H1 (cell line): ENCODE data around the gene SLC44A5. TPM values are rescaled to one million over a fixed set of nuclear protein-coding genes. Genes with fewer than 3 reads are reported as not detected.

Source experiments
- CTCF ChIA-PET: fragments of 300-600 bp; sonication (Branson Sonifier 250); formaldehyde crosslinking; loops from one replicate; lab custom pipeline; 2021; ENCODE audit not compliant: partially characterized antibody; lab: Charles Lee
- POLR2A ChIA-PET: fragments of 300-600 bp; sonication (Branson Sonifier 250); formaldehyde crosslinking; loops from one replicate; lab custom pipeline; 2021; ENCODE audit warnings: inconsistent platforms; ENCODE audit not compliant: partially characterized antibody; lab: Charles Lee
- DNase-seq, 2 experiments: peaks; one replicate each; pipeline versions ENCODE4 v3.0.0 to v3.0.0-alpha.2; 2010 to 2022; ENCODE audit warnings: low spot score in 2 of 2, low read depth in 1 of 2, mixed read lengths in 1 of 2
- FAIRE-seq: peaks from 2 replicates; lab custom pipeline; 2011; peaks lifted over from hg19 to GRCh38; lab: Jason Lieb, UNC
- H2AFZ ChIP-seq: 2 replicates; pipeline ENCODE4 v1.8.1; 2012; ENCODE audit warnings: low read length, inconsistent platforms
- H2AK5ac ChIP-seq: 2 replicates; pipeline ENCODE4 v1.6.1; 2013; ENCODE audit warnings: low read depth, low read length
- H2BK120ac ChIP-seq: replicated peaks from 2 replicates; pipeline ENCODE3; 2013; ENCODE audit warnings: low read depth, low read length, inconsistent platforms
- H2BK12ac ChIP-seq: 2 replicates; pipeline ENCODE4 v1.6.1; 2013; ENCODE audit warnings: low read depth, low read length
- H2BK15ac ChIP-seq: 2 replicates; pipeline ENCODE4 v1.6.1; 2013; ENCODE audit warnings: low read length
- H2BK20ac ChIP-seq: 2 replicates; pipeline ENCODE4 v1.6.1; 2013; ENCODE audit warnings: low read length
- H2BK5ac ChIP-seq: 2 replicates; pipeline ENCODE4 v1.6.1; 2013; ENCODE audit warnings: low read depth, low read length
- H3K14ac ChIP-seq: 2 replicates; pipeline ENCODE4 v1.6.1; 2013; ENCODE audit warnings: inconsistent platforms; ENCODE audit not compliant: insufficient read length
- H3K18ac ChIP-seq: 2 replicates; pipeline ENCODE4 v1.6.1; 2013; ENCODE audit warnings: low read length; ENCODE audit errors: extremely low read depth
- H3K23ac ChIP-seq: 2 replicates; pipeline ENCODE4 v1.6.1; 2013; ENCODE audit warnings: inconsistent platforms; ENCODE audit not compliant: insufficient read length
- H3K23me2 ChIP-seq: 2 replicates; pipeline ENCODE4 v1.6.1; 2013; ENCODE audit warnings: low read depth, low read length
- H3K27ac ChIP-seq: 2 replicates; pipeline ENCODE4 v1.6.1; 2011; ENCODE audit warnings: low read depth, low read length, inconsistent platforms
- H3K27me3 ChIP-seq, 4 experiments: replicated peaks in 1 of 4; 1 replicate in 1 of 4; 2 replicates in 3 of 4; pipeline versions ENCODE4 v1.6.1 to v1.8.1; 2011 to 2013; ENCODE audit warnings: low read length in 3 of 4, mild to moderate bottlenecking in 3 of 4, inconsistent platforms in 2 of 4, mixed read lengths in 2 of 4, moderate library complexity in 1 of 4; ENCODE audit not compliant: control insufficient read depth in 3 of 4, insufficient read depth in 3 of 4; ENCODE audit errors: extremely low read depth in 1 of 4
- H3K36me3 ChIP-seq, 4 experiments: 2 replicates each; pipeline versions ENCODE4 v1.6.1 to v1.8.1; 2011 to 2013; ENCODE audit warnings: mild to moderate bottlenecking in 4 of 4, low read length in 3 of 4, moderate library complexity in 2 of 4, control low read depth in 1 of 4, inconsistent platforms in 1 of 4; ENCODE audit not compliant: insufficient read depth in 4 of 4, control insufficient read depth in 2 of 4
- H3K4ac ChIP-seq: replicated peaks from 2 replicates; pipeline ENCODE3; 2013; ENCODE audit warnings: low read length, low read depth, mixed read lengths, inconsistent platforms; ENCODE audit not compliant: insufficient read length
- H3K4me1 ChIP-seq, 4 experiments: replicated peaks in 1 of 4; 1 replicate in 1 of 4; 2 replicates in 3 of 4; pipeline versions ENCODE4 v1.6.1 to v1.8.1; 2011 to 2013; ENCODE audit warnings: low read length in 3 of 4, inconsistent platforms in 2 of 4, mixed read lengths in 1 of 4; ENCODE audit not compliant: insufficient read depth in 4 of 4, control insufficient read depth in 3 of 4
- H3K4me2 ChIP-seq, 2 experiments: 2 replicates each; pipeline versions ENCODE4 v1.6.1 to v1.8.1; 2011 to 2013; ENCODE audit warnings: low read depth in 2 of 2, low read length in 2 of 2, control low read depth in 1 of 2, inconsistent platforms in 1 of 2, mild to moderate bottlenecking in 1 of 2; ENCODE audit not compliant: insufficient read depth in 1 of 2
- H3K4me3 ChIP-seq, 4 experiments: fragments of 200-600, 300-600 bp in 1 of 4; sonication (generic), shearing (Covaris generic), sonication (Bioruptor Twin) in 1 of 4; 2 replicates each; pipeline versions ENCODE4 v1.5.1 to v1.8.1; 2011 to 2016; ENCODE audit warnings: low read length in 4 of 4, low read depth in 3 of 4, control low read depth in 2 of 4, inconsistent platforms in 2 of 4, mild to moderate bottlenecking in 2 of 4, mixed read lengths in 1 of 4, moderate library complexity in 1 of 4; ENCODE audit not compliant: insufficient read depth in 2 of 4; ENCODE audit errors: extremely low read depth in 1 of 4
- H3K56ac ChIP-seq: replicated peaks from 2 replicates; pipeline ENCODE3; 2013; ENCODE audit warnings: low read depth, mild to moderate bottlenecking, mixed read lengths, low read length, inconsistent platforms; ENCODE audit not compliant: insufficient read length
- H3K79me1 ChIP-seq: 2 replicates; pipeline ENCODE4 v1.6.1; 2013; ENCODE audit warnings: low read depth, low read length, control low read depth
- H3K79me2 ChIP-seq, 2 experiments: 2 replicates each; pipeline versions ENCODE4 v1.6.1 to v1.8.1; 2012 to 2013; ENCODE audit warnings: low read length in 2 of 2, mild to moderate bottlenecking in 2 of 2, inconsistent platforms in 1 of 2; ENCODE audit not compliant: insufficient read depth in 2 of 2, control insufficient read depth in 1 of 2
- H3K9ac ChIP-seq, 4 experiments: replicated peaks in 1 of 4; 1 replicate in 1 of 4; 2 replicates in 3 of 4; pipeline versions ENCODE4 v1.6.1 to v1.8.1; 2011 to 2013; ENCODE audit warnings: low read depth in 3 of 4, low read length in 3 of 4, control low read depth in 2 of 4, mild to moderate bottlenecking in 2 of 4, moderate library complexity in 2 of 4, inconsistent platforms in 1 of 4; ENCODE audit errors: extremely low read depth in 1 of 4
- H3K9me3 ChIP-seq, 2 experiments: 2 replicates each; pipeline versions ENCODE4 v1.6.1 to v1.8.1; 2012 to 2013; ENCODE audit warnings: mild to moderate bottlenecking in 2 of 2, moderate library complexity in 2 of 2, control low read depth in 1 of 2, inconsistent platforms in 1 of 2, low read depth in 1 of 2, low read length in 1 of 2, mixed read lengths in 1 of 2; ENCODE audit not compliant: insufficient read depth in 2 of 2
- H4K20me1 ChIP-seq, 2 experiments: replicated peaks in 1 of 2; 2 replicates each; pipeline versions ENCODE3 to v1.8.1; 2011 to 2013; ENCODE audit warnings: inconsistent platforms in 2 of 2, low read length in 2 of 2, mild to moderate bottlenecking in 1 of 2; ENCODE audit not compliant: insufficient read depth in 2 of 2, control insufficient read depth in 1 of 2
- H4K5ac ChIP-seq: 2 replicates; pipeline ENCODE4 v1.6.1; 2013; ENCODE audit warnings: low read length, low read depth, mixed read lengths, inconsistent platforms; ENCODE audit not compliant: insufficient read length
- H4K8ac ChIP-seq: 2 replicates; pipeline ENCODE4 v1.8.0; 2013; ENCODE audit warnings: mild to moderate bottlenecking, moderate library complexity, low read length, inconsistent platforms; ENCODE audit not compliant: insufficient read depth; ENCODE audit errors: extremely low read depth
- H4K91ac ChIP-seq: replicated peaks from 2 replicates; pipeline ENCODE3; 2013; ENCODE audit warnings: low read length, mixed read lengths, inconsistent platforms; ENCODE audit not compliant: insufficient read length
- JUN ChIP-seq: IDR thresholded peaks from 2 replicates; pipeline ENCODE4 v1.6.1; 2011; ENCODE audit warnings: low read depth, mild to moderate bottlenecking, improper control_type of control experiment, low read length
- JUND ChIP-seq: IDR thresholded peaks from 2 replicates; pipeline ENCODE4 v1.6.1; 2011; ENCODE audit warnings: mild to moderate bottlenecking, improper control_type of control experiment, low read length
- KDM5A ChIP-seq: fragments of 200-600 bp; IDR thresholded peaks from 2 replicates; pipeline ENCODE4 v1.7.1; 2012; ENCODE audit warnings: mild to moderate bottlenecking, low read length, inconsistent platforms, mixed read lengths
- PHF8 ChIP-seq: fragments of 200-600 bp; sonication (generic); conservative IDR thresholded peaks from 2 replicates; pipeline ENCODE4 v1.7.1; 2012; ENCODE audit warnings: low read depth, mild to moderate bottlenecking, inconsistent platforms, low read length, moderate library complexity
- polyA plus RNA-seq, 7 experiments: library from polyadenylated mRNA; depleted of rRNA in 3 of 7; stranded (reverse) in 5 of 7; unstranded in 2 of 7; fragments of >200 nt in 5 of 7; fragments of 200-250 nt in 2 of 7; gene quantifications; 1 replicate in 5 of 7; 2 replicates in 1 of 7; 4 replicates in 1 of 7; pipeline versions ENCODE4 v1.2.1 to v1.2.3, GENCODE V29; 2011 to 2013; ENCODE audit warnings: missing spikeins in 2 of 7, mixed read lengths in 2 of 7
- total RNA-seq: library from RNA; stranded (reverse); fragmentation: NEBNext Ultra II Directional; extraction: Animal tissue kit (Norgen Biotek cat#: 25700); gene quantifications from 2 replicates; pipeline ENCODE4 v1.2.1, GENCODE V29; 2021

The SLC44A5 gene
- total and polyA plus RNA-seq, 2 of the 8 experiments (the other 6 are each of a cell fraction or from before 2014, with no cell fraction given) = 1.8 to 3.3 TPM

GRCh38 chr1:75166821-75167220 lies 444.1 kb downstream of the SLC44A5 start (continued):
- no peak for TF ChIP-seq PHF8

GRCh38 chr1:75165264-75165663 lies 445.6 kb downstream of the SLC44A5 start:
- no peaks in the 10 kb centered on the region for H3K9me3 ChIP-seq
- FAIRE-seq = no peak

More at GRCh38 chr1:75165264-75165663, 445.6 kb downstream of the SLC44A5 start:
- Histone ChIP-seq H3K79me1 (no peaks in the 10 kb centered on the region), H3K14ac (no peak overlapping the region), H3K23me2 (no peaks in the 10 kb centered on the region; the same call in 1 of the 2 replicates), H3K9ac (no peak overlapping the region), H3K27ac (no peak overlapping the region), H3K4me1 (peaks cover 0 to 2% (median 0%) of the 10 kb centered on the region in 4 experiments; a peak in 1 of 7 replicates), H2BK20ac (no peak overlapping the region), H3K56ac (no peak overlapping the region), H3K36me3 (no peaks in the 10 kb centered on the region), H2BK15ac (no peak overlapping the region), H2BK5ac (no peak overlapping the region), H3K4me3 (no peak overlapping the region), H2AFZ (no peak overlapping the region), H2BK12ac (no peak overlapping the region), H3K4ac (no peak overlapping the region), H3K27me3 (no peaks in the 10 kb centered on the region), H2BK120ac (no peak overlapping the region), H4K91ac (no peak overlapping the region), H4K8ac (no peak overlapping the region), H3K23ac (no peak overlapping the region), H3K4me2 (no peak overlapping the region), H4K20me1 (no peaks in the 10 kb centered on the region), H3K18ac (no peak overlapping the region), H3K79me2 (no peaks in the 10 kb centered on the region), H2AK5ac (no peak overlapping the region), H4K5ac (no peak overlapping the region)
- DNase-seq = no peak
- TF ChIP-seq PHF8 = no peak
- no peak for TF ChIP-seq KDM5A
- no peak for TF ChIP-seq JUND
- TF ChIP-seq JUN = no peak
- ChIA-PET POLR2A (no interaction called here), CTCF (interaction anchor here (1.3 kb wide), 1 partner anchor 111 kb away, joined by 4 read pairs; no protein-coding TSS in a partner anchor)
